ENCODE measurements around the gene CMSS1.

DNA sequence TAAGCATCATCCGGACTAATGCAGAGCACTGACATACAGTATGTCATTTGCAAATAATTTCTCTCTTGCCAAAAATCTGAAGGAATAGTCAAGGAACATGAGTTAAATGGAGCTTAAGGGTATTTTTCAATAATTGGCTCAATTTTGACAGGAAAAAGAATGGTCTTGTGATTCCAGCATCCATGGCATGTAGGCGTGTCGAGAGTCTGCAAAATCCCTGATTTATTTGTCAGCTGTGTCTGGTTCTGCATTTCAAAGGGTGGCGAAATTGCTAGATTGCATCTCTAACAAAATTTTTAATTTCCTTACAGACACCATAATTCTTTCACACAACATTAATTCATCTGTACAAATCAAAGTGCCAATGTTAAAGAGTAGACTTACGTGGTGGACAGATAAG lies 377.7 kb downstream of the CMSS1 start:
- TF ChIP-seq, protein P1, sequence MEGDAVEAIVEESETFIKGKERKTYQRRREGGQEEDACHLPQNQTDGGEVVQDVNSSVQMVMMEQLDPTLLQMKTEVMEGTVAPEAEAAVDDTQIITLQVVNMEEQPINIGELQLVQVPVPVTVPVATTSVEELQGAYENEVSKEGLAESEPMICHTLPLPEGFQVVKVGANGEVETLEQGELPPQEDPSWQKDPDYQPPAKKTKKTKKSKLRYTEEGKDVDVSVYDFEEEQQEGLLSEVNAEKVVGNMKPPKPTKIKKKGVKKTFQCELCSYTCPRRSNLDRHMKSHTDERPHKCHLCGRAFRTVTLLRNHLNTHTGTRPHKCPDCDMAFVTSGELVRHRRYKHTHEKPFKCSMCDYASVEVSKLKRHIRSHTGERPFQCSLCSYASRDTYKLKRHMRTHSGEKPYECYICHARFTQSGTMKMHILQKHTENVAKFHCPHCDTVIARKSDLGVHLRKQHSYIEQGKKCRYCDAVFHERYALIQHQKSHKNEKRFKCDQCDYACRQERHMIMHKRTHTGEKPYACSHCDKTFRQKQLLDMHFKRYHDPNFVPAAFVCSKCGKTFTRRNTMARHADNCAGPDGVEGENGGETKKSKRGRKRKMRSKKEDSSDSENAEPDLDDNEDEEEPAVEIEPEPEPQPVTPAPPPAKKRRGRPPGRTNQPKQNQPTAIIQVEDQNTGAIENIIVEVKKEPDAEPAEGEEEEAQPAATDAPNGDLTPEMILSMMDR (IDR thresholded peaks at IDR 0.05) = no peak
- TF ChIP-seq POLR2A (IDR thresholded peaks at IDR 0.05; ENCODE audit: low read length) (no peak), KDM1A (IDR thresholded peaks at IDR 0.05; ENCODE audit: low read depth) (no peak), KDM5A (IDR thresholded peaks at IDR 0.05) (no peak), JUN (IDR thresholded peaks at IDR 0.05) (no peak)

All from A549 (cell line).